SK-N-MC (cell line): ENCODE results near the gene SH2D1B.

Source experiments
- EZH2 ChIP-seq: fragments of 200-600 bp; sonication (generic); IDR thresholded peaks from one replicate; pipeline ENCODE4 v1.6.1; 2017; ENCODE audit warnings: antibody characterized with exemption
- FOXP2 ChIP-seq: optimal IDR thresholded peaks from 2 replicates; pipeline ENCODE3; 2011; ENCODE audit warnings: mild to moderate bottlenecking, moderate library complexity; ENCODE audit not compliant: insufficient read depth; ENCODE audit errors: extremely low read length, control extremely low read depth
- POLR2AphosphoS5 ChIP-seq: IDR thresholded peaks from 2 replicates; pipeline ENCODE4 v1.6.1; 2012; ENCODE audit warnings: mild to moderate bottlenecking, low read depth, low read length, borderline replicate concordance

GRCh38 chr1:162422662-162423375, 10.9 kb upstream of the SH2D1B start:
- TF ChIP-seq EZH2, result no peak
- TF ChIP-seq POLR2AphosphoS5, result no peak
- TF ChIP-seq FOXP2, result no peak
